Measurements from ENCODE around the gene PHF19. TPM values are rescaled to one million over a fixed set of nuclear protein-coding genes. Genes with fewer than 3 reads are reported as not detected.

Gene PHF19
- total RNA-seq, 1 donor from 2014 or later: 19.0 TPM

DNA sequence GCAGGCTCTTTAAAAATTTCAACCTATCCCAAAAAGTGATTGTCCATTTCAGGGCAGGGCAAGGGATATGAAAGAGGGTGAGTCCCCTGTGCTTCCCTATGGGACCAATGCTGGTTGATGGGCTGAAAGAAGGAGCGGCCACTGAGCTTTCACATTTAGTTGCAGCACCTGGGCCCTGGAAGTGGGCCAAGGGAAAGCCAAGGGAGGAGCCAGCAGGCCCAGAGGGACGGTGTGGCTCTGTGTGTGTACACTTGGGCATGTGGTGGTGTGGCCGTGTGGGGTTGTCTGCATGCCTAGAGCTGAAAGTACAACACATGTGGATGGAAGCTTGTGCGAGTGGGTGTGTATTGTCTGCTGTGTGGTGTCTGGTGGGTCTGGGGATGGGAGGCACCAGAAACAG is 20.3 kb downstream of the PHF19 start:
- intact Hi-C loops (cut with DNase I): no loop called here
- DNase-seq (no peak), ATAC-seq (peak; percentile 38)

DNA sequence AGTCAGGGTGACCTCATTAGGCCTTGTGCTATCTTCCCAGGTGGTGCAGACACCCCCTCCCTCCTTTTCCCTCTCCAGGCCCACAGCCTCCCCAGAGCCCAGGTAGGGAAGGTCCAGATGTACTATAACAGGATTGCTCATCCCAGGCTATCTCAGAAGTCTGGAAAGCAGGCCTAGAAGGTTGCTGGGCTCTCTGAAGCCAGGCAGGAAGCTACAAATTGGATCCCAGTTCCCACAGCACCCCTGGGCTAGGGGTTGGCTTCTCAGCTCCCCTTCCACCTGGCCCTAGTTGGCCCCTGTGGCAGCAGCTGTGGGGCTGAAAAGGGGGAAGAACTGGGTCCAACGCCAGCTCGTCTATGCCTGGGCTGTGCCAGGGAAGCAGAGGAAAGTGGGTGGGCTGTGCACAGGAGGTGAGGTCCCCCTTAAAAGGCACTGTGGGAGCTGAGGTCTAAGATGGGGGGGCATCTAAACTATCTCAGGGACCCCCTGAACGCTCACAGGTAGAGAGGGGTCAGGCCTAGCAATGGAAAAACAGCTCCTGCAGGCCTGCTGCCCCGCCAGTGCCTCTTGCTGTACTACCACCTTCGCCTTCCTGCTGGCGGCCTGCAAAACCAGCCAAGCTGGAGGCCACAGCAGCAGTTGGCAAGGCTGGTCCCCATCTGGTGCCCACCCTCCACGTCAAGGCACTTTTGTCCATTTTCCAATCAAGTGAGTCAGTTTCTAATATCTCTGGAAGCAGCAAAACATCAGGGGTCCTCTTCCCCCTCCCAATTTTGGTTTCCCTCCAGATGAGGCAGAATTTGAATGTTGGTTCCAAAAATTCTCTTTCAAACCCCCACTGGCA is 20.9 kb downstream of the PHF19 start:
- H3K27ac ChIP-seq: no peak overlapping the region
- DNase-seq: no peak

More for the DNA sequence above, 20.3 kb downstream of the PHF19 start:
- Histone ChIP-seq H3K4me1 (no peaks in the 10 kb centered on the region), H3K36me3 (peaks cover 32% of the 10 kb centered on the region), H3K9me3 (no peaks in the 10 kb centered on the region), H3K27me3 (no peaks in the 10 kb centered on the region), H3K4me3 (no peak overlapping the region), H3K27ac (no peak overlapping the region)
- TF ChIP-seq, protein P1, sequence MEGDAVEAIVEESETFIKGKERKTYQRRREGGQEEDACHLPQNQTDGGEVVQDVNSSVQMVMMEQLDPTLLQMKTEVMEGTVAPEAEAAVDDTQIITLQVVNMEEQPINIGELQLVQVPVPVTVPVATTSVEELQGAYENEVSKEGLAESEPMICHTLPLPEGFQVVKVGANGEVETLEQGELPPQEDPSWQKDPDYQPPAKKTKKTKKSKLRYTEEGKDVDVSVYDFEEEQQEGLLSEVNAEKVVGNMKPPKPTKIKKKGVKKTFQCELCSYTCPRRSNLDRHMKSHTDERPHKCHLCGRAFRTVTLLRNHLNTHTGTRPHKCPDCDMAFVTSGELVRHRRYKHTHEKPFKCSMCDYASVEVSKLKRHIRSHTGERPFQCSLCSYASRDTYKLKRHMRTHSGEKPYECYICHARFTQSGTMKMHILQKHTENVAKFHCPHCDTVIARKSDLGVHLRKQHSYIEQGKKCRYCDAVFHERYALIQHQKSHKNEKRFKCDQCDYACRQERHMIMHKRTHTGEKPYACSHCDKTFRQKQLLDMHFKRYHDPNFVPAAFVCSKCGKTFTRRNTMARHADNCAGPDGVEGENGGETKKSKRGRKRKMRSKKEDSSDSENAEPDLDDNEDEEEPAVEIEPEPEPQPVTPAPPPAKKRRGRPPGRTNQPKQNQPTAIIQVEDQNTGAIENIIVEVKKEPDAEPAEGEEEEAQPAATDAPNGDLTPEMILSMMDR (IDR thresholded peaks at IDR 0.05): no peak

DNA sequence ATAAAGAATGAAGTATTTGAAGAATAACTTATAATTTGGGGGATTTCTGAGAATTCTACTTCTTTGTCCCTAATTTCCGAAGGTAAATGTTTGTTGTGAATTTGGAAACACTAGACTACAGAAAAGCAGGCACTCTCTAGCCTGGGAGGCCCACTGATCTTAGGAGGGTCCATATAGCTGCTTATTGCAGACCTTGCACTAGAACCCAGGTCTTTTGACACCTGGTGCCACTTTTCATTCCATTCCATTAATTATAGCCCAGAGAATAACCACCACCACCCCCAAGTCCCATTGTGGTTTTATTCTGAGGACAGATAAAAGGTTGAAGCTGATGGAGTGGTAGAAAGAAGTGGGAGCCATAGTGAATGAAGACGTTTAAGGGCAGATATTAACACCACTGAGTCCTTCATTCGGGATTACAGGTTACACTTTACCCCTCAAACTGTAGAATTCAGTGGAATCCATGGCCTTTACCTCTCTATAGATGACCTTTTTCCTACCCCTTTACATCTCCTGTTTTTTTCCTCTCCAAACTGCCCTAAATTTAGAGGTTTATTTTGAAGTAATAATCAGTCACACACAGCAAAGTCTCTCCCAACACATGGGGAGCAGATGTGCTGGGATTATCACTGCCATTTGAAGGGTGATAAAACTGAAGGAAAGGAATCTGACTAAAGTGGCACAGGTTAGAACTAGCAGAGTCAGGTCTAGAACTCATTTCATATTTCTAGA is 22.2 kb downstream of the PHF19 start:
- Histone ChIP-seq H3K9me3 (no peaks in the 10 kb centered on the region), H3K4me3 (no peak overlapping the region), H3K27ac (no peak overlapping the region), H3K36me3 (peaks cover 15% of the 10 kb centered on the region), H3K27me3 (no peaks in the 10 kb centered on the region), H3K4me1 (no peaks in the 10 kb centered on the region)
- intact Hi-C loops (cut with DNase I): no loop called here
- TF ChIP-seq, protein P1 (IDR thresholded peaks at IDR 0.05): no peak
- ATAC-seq (no peak), DNase-seq (no peak)

More for the DNA sequence above, 20.9 kb downstream of the PHF19 start:
- Histone ChIP-seq H3K36me3 (peaks cover 28% of the 10 kb centered on the region), H3K27me3 (no peaks in the 10 kb centered on the region), H3K9me3 (no peaks in the 10 kb centered on the region), H3K4me3 (no peak overlapping the region), H3K4me1 (no peaks in the 10 kb centered on the region)
- intact Hi-C loops (cut with DNase I): no loop called here
- TF ChIP-seq, protein P1 (IDR thresholded peaks at IDR 0.05): no peak
- no peak for ATAC-seq

DNA sequence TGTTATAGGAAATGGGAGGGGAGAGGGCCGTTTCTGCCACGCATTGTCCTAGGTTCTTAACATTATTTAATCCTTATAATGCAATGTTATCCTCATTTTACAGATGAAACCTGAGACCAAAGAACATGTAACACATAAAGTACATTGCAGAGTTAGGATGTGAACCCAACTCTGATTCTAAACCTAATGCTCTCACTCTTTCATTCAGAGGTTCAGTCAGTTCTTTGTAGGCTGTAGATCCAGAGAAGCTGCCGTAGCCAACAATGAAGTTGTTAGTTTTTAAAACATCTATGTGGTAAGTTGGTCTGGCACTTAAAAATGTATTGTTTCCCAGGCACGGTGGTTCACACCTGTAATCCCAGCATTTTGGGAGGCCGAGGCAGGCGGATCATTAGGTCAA is 23.8 kb downstream of the PHF19 start:
- Histone ChIP-seq H3K27ac (no peak overlapping the region), H3K4me1 (no peaks in the 10 kb centered on the region), H3K27me3 (no peaks in the 10 kb centered on the region), H3K9me3 (no peaks in the 10 kb centered on the region), H3K4me3 (no peak overlapping the region), H3K36me3 (peaks cover 10% of the 10 kb centered on the region)
- intact Hi-C loops (cut with DNase I): no loop called here
- TF ChIP-seq, protein P1 (IDR thresholded peaks at IDR 0.05): no peak
- no peak for ATAC-seq
- DNase-seq: no peak

DNA sequence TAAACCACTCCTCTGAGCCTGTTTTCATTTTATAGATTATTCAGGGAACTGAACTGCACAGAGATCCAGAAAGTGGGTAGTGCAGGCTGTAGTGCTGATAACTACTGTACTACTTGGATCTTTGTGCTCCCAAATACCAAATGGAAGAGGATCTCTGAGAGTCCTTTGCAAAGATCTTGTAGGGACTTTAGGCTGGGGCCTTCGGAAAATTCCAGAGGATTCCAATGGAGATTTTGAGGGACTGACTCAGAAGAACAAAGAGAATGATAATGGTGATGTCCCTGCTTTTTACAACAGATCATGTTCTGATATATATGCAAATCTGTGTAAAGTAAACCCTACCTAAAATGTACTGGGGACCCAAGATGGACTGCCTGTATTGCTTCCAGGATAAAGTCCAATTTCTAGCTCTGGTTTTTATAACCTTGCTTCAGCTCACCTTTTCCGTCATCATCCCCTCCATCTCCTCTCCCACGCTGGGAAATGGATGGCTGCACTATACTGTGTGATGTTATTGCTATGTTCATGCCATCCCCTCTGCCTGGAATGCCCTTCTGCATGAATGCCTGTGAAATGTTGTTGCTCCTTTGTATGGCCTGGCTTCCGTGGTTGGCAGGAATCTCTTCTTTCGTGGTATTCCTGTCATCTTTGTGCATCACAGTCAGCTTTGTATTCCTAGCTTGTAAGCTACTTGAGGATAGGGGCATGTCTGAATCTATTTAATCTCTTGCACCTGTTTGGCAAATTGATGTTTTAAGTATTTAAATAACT is 24.6 kb downstream of the PHF19 start:
- Histone ChIP-seq H3K27ac (no peak overlapping the region), H3K4me3 (no peak overlapping the region), H3K27me3 (no peaks in the 10 kb centered on the region), H3K9me3 (no peaks in the 10 kb centered on the region), H3K36me3 (peaks cover 4% of the 10 kb centered on the region), H3K4me1 (no peaks in the 10 kb centered on the region)
- intact Hi-C loops (cut with DNase I): no loop called here
- DNase-seq: no peak
- ATAC-seq: no peak
- TF ChIP-seq, protein P1 (IDR thresholded peaks at IDR 0.05): no peak
